K562 (cell line): ENCODE measurements around the gene COL7A1. TPM values are rescaled to one million over a fixed set of nuclear protein-coding genes. Genes with fewer than 3 reads are reported as not detected.

Experiments used
- ARID1B ChIP-seq: fragments of 450-650 bp; IDR thresholded peaks from 2 replicates; pipeline ENCODE4 v1.6.1; 2016; ENCODE audit warnings: antibody characterized with exemption, mild to moderate bottlenecking, inconsistent platforms
- ATF2 ChIP-seq: sonication (generic); formaldehyde crosslinking; IDR thresholded peaks from 2 replicates; pipeline ENCODE4 v1.8.1; 2022; ENCODE audit warnings: missing genetic modification reagents
- CBFA2T3 ChIP-seq: fragments of 450-650 bp; IDR thresholded peaks from 2 replicates; pipeline ENCODE4 v1.6.1; 2017
- CREB3 ChIP-seq: fragments of 450-650 bp; conservative IDR thresholded peaks from 2 replicates; pipeline ENCODE4 v1.6.1; 2016; ENCODE audit warnings: missing genetic modification characterization, low read depth, mild to moderate bottlenecking, missing compliant biosample characterization, moderate library complexity
- CREM ChIP-seq: IDR thresholded peaks from 2 replicates; pipeline ENCODE4 v1.6.1; 2014; ENCODE audit warnings: antibody characterized with exemption, low read depth
- CTBP1 ChIP-seq: fragments of 450-650 bp; IDR thresholded peaks from 2 replicates; pipeline ENCODE4 v1.6.1; 2016; ENCODE audit warnings: borderline replicate concordance
- E2F3 ChIP-seq: fragments of 250-450 bp; sonication (Bioruptor Pico); IDR thresholded peaks from 2 replicates; pipeline ENCODE4 v1.4.0; 2020; ENCODE audit warnings: mild to moderate bottlenecking
- ESRRA ChIP-seq: fragments of 450-650 bp; IDR thresholded peaks from 2 replicates; pipeline ENCODE4 v1.6.1; 2014; ENCODE audit warnings: low read depth, mild to moderate bottlenecking, moderate library complexity, borderline replicate concordance
- EZH2 ChIP-seq: IDR thresholded peaks from 2 replicates; pipeline ENCODE4 v1.6.1; 2012; ENCODE audit warnings: low read depth, mild to moderate bottlenecking, inconsistent platforms, low read length, borderline replicate concordance
- JUN ChIP-seq, 2 experiments: sonication (generic) in 1 of 2; formaldehyde crosslinking in 1 of 2; IDR thresholded peaks; 2 replicates each; pipeline versions ENCODE4 v1.6.1 to v1.8.0; 2012 to 2022; ENCODE audit warnings: borderline replicate concordance in 2 of 2, mild to moderate bottlenecking in 2 of 2, improper control_type of control experiment in 1 of 2, low read depth in 1 of 2, low read length in 1 of 2, missing genetic modification reagents in 1 of 2
- JUND ChIP-seq, 2 experiments: IDR thresholded peaks; 2 replicates in 1 of 2; 3 replicates in 1 of 2; pipeline ENCODE4 v1.6.1; 2011; ENCODE audit warnings: borderline replicate concordance in 2 of 2, low read depth in 2 of 2, low read length in 2 of 2, improper control_type of control experiment in 1 of 2, missing biosample characterization in 1 of 2, missing genetic modification characterization in 1 of 2, missing genetic modification reagents in 1 of 2
- MAX ChIP-seq: sonication (generic); formaldehyde crosslinking; IDR thresholded peaks from 2 replicates; pipeline ENCODE4 v1.9.0; 2022; ENCODE audit warnings: mild to moderate bottlenecking, missing genetic modification reagents
- MCM5 ChIP-seq: fragments of 450-650 bp; IDR thresholded peaks from 2 replicates; pipeline ENCODE4 v1.6.1; 2016; ENCODE audit warnings: low read depth
- MLLT1 ChIP-seq, 2 experiments: fragments of 450-650 bp; IDR thresholded peaks; 2 replicates each; pipeline ENCODE4 v1.6.1; 2016
- MNT ChIP-seq, 2 experiments: fragments of 450-650 bp; conservative IDR thresholded peaks; 2 replicates each; pipeline ENCODE4 v1.6.1; 2017; ENCODE audit warnings: mild to moderate bottlenecking in 2 of 2, moderate library complexity in 2 of 2
- NCOR1 ChIP-seq: fragments of 450-650 bp; IDR thresholded peaks from 2 replicates; pipeline ENCODE4 v1.6.1; 2016; ENCODE audit warnings: mild to moderate bottlenecking, moderate library complexity
- SNAPC5 ChIP-seq: fragments of 250-450 bp; sonication (Bioruptor Pico); IDR thresholded peaks from 2 replicates; pipeline ENCODE4 v1.8.0; 2021; ENCODE audit warnings: moderate library complexity, mild to moderate bottlenecking, inconsistent platforms
- SRSF3 ChIP-seq: fragments of 200-400 bp; formaldehyde crosslinking; IDR thresholded peaks from 2 replicates; pipeline ENCODE4 v1.6.1; 2016; ENCODE audit warnings: mild to moderate bottlenecking, low read length, moderate library complexity; ENCODE audit not compliant: insufficient read depth
- ZNF740 ChIP-seq, 3 experiments: fragments of 200-800 bp in 1 of 3; sonication (Bioruptor generic) in 1 of 3; sonication (generic) in 1 of 3; formaldehyde crosslinking in 1 of 3; IDR thresholded peaks; 2 replicates each; pipeline versions ENCODE4 v1.6.1 to v1.8.0; 2016 to 2022; ENCODE audit warnings: mild to moderate bottlenecking in 2 of 3, missing compliant biosample characterization in 2 of 3, missing genetic modification characterization in 2 of 3, missing genetic modification reagents in 1 of 3
- polyA plus RNA-seq, 8 experiments: library from polyadenylated mRNA; depleted of rRNA in 4 of 8; stranded (reverse) in 5 of 8; unstranded in 3 of 8; fragments of >200 nt; fragmentation: Nextera tagmentation in 2 of 8; fragmentation: Illumina TruSeq in 1 of 8; extraction: Ambion mirVana in 2 of 8; extraction: Trizol in 1 of 8; gene quantifications; 2 replicates each; pipeline versions ENCODE4 v1.2.1 to v1.2.3, GENCODE V29; 2011 to 2014; ENCODE audit warnings: inconsistent platforms in 1 of 8, missing spikeins in 1 of 8
- total RNA-seq, 7 experiments: library from RNA; depleted of rRNA in 6 of 7; stranded (reverse); fragments of >200 nt in 6 of 7; fragmentation: Illumina TruSeq in 2 of 7; extraction: Trizol in 2 of 7; gene quantifications; 2 replicates each; pipeline versions ENCODE4 v1.2.1 to v1.2.3, GENCODE V29; 2011 to 2021; ENCODE audit warnings: low replicate concordance in 1 of 7

The COL7A1 gene
- total and polyA plus RNA-seq, 9 of the 15 experiments (the other 6 are each of a cell fraction or from before 2014, with no cell fraction given) = 0.09 to 0.66 (median 0.35) TPM; not detected in 3

GRCh38 chr3:48595526-48596121 is 495 bp upstream of the COL7A1 start (continued):
- no peak for TF ChIP-seq MLLT1 (IDR thresholded peaks at IDR 0.05)
- TF ChIP-seq ESRRA = no peak
- TF ChIP-seq SNAPC5 (CRISPR knock-in tag) = no peak
- peak; percentile 73; the same call in 1 of the 2 replicates for TF ChIP-seq JUN (IDR thresholded peaks at IDR 0.05; ENCODE audit: borderline replicate concordance, low read depth, low read length)
- no peak for TF ChIP-seq JUN (CRISPR knock-in tag; IDR thresholded peaks at IDR 0.05; ENCODE audit: borderline replicate concordance)
- no peak for TF ChIP-seq MCM5
- TF ChIP-seq ARID1B = peak; percentile 54
- peak; percentile 38 for TF ChIP-seq CBFA2T3
- no peak for TF ChIP-seq CREM
- no peak for TF ChIP-seq EZH2
- peak; percentile 29; the same call in 1 of the 2 replicates for TF ChIP-seq MAX (CRISPR knock-in tag)
- no peak for TF ChIP-seq CREB3 (tag)
- 0 out of 2 replicates have a peak, but pooled peaks have one; percentile 19 for TF ChIP-seq CTBP1
- peak; percentile 76; the same call in 1 of the 2 replicates for TF ChIP-seq ZNF740 (CRISPR knock-in tag; IDR thresholded peaks at IDR 0.05)
- peak in 1 of 2 experiments; percentile 38; a peak in 1 of 4 replicates for TF ChIP-seq ZNF740 (tag; IDR thresholded peaks at IDR 0.05)
- TF ChIP-seq JUND (IDR thresholded peaks at IDR 0.05; ENCODE audit: borderline replicate concordance, low read depth, low read length) = peak; percentile 93
- TF ChIP-seq JUND (tag; IDR thresholded peaks at IDR 0.05; ENCODE audit: borderline replicate concordance, low read depth, low read length) = peak; percentile 82; the same call in 2 of the 3 replicates
- TF ChIP-seq MNT (conservative IDR thresholded peaks at IDR 0.05) = peak in 1 of 2 experiments; percentile 44; a peak in 1 of 4 replicates
- TF ChIP-seq E2F3 (CRISPR knock-in tag) = no peak
- no peak for TF ChIP-seq ATF2
- TF ChIP-seq NCOR1 = peak; percentile 26; the same call in 1 of the 2 replicates
- TF ChIP-seq SRSF3 = no peak
